K562 (cell line): ENCODE results near the gene ZNF331. TPM values are rescaled to one million over a fixed set of nuclear protein-coding genes. Genes with fewer than 3 reads are reported as not detected.

Source experiments
- ARNT ChIP-seq, 2 experiments: fragments of 450-650 bp; IDR thresholded peaks; 2 replicates each; pipeline ENCODE4 v1.6.1; 2016; ENCODE audit warnings: mild to moderate bottlenecking in 1 of 2
- CXXC5 ChIP-seq: fragments of 250-450 bp; sonication (Bioruptor Pico); IDR thresholded peaks from 2 replicates; pipeline ENCODE4 v1.8.0; 2022; ENCODE audit warnings: inconsistent platforms, mild to moderate bottlenecking, moderate library complexity
- polyA plus RNA-seq, 8 experiments: library from polyadenylated mRNA; depleted of rRNA in 4 of 8; stranded (reverse) in 5 of 8; unstranded in 3 of 8; fragments of >200 nt; fragmentation: Nextera tagmentation in 2 of 8; fragmentation: Illumina TruSeq in 1 of 8; extraction: Ambion mirVana in 2 of 8; extraction: Trizol in 1 of 8; gene quantifications; 2 replicates each; pipeline versions ENCODE4 v1.2.1 to v1.2.3, GENCODE V29; 2011 to 2014; ENCODE audit warnings: inconsistent platforms in 1 of 8, missing spikeins in 1 of 8
- total RNA-seq, 7 experiments: library from RNA; depleted of rRNA in 6 of 7; stranded (reverse); fragments of >200 nt in 6 of 7; fragmentation: Illumina TruSeq in 2 of 7; extraction: Trizol in 2 of 7; gene quantifications; 2 replicates each; pipeline versions ENCODE4 v1.2.1 to v1.2.3, GENCODE V29; 2011 to 2021; ENCODE audit warnings: low replicate concordance in 1 of 7
- TF ChIP-seq, protein P1 (sequence below): fragments of 450-650 bp; IDR thresholded peaks from 2 replicates; pipeline ENCODE4 v1.6.1; 2016; ENCODE audit warnings: missing biosample characterization, missing genetic modification characterization
- TF ChIP-seq, protein P2 (sequence below): fragments of 450-650 bp; IDR thresholded peaks from 2 replicates; pipeline ENCODE4 v1.6.1; 2016; ENCODE audit warnings: borderline replicate concordance
- TF ChIP-seq, protein P3 (sequence below): sonication (generic); formaldehyde crosslinking; IDR thresholded peaks from 2 replicates; pipeline ENCODE4 v1.8.0; 2022; ENCODE audit warnings: mild to moderate bottlenecking, low read depth, missing genetic modification reagents
- TF ChIP-seq, protein P4 (sequence below): fragments of 450-650 bp; IDR thresholded peaks from 2 replicates; pipeline ENCODE4 v1.6.1; 2016; ENCODE audit warnings: mild to moderate bottlenecking, moderate library complexity
- TF ChIP-seq, protein P5 (sequence below): fragments of 250-450 bp; sonication (Bioruptor Pico); IDR thresholded peaks from 2 replicates; pipeline ENCODE4 v1.5.0; 2021

Gene ZNF331
- total and polyA plus RNA-seq, 9 of the 15 experiments (the other 6 are each of a cell fraction or from before 2014, with no cell fraction given): 0.23 to 2.7 (median 0.76) TPM

DNA sequence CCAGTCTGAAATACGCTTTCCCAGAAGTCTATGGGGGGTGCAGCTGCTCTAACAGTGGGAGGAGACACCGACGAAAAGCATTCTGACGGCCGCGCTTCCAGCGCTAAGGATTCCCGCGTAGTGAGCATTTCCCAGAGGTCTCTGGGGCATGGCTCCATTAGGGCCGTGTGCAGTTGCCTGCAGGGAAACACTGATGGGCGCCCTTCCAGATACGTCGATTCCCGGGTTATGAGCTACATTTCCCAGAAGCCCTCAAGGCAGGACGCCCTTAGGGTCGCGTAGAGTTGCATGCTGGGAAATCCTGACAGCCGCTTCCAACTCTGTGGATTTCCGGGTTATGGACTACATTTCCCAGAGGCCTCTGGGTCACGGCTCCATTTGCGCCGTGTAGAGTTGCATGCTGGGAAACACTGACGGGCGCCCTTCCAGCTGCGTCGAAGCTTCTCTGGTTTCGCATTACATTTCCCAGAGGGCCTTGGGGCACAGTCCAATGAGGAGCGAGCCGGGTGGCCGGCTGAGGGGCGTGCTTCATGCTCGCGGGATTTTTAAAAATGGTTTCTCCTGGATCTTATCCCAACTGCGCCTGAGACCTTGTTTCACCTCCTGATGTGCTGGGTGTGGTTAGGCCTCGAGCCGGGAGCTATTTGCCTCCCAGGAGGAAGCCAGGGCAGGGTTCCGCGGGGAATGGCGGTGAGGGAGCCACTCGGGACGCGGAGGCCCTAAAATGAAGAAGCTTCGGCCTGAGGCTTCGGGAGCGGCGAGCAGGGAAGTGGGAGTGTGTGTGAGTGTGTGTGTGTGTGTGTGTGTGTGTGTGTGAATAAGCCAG is 17.2 kb upstream of the ZNF331 start (continued):
- TF ChIP-seq, protein P1, sequence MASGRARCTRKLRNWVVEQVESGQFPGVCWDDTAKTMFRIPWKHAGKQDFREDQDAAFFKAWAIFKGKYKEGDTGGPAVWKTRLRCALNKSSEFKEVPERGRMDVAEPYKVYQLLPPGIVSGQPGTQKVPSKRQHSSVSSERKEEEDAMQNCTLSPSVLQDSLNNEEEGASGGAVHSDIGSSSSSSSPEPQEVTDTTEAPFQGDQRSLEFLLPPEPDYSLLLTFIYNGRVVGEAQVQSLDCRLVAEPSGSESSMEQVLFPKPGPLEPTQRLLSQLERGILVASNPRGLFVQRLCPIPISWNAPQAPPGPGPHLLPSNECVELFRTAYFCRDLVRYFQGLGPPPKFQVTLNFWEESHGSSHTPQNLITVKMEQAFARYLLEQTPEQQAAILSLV: no peak
- TF ChIP-seq, protein P2, sequence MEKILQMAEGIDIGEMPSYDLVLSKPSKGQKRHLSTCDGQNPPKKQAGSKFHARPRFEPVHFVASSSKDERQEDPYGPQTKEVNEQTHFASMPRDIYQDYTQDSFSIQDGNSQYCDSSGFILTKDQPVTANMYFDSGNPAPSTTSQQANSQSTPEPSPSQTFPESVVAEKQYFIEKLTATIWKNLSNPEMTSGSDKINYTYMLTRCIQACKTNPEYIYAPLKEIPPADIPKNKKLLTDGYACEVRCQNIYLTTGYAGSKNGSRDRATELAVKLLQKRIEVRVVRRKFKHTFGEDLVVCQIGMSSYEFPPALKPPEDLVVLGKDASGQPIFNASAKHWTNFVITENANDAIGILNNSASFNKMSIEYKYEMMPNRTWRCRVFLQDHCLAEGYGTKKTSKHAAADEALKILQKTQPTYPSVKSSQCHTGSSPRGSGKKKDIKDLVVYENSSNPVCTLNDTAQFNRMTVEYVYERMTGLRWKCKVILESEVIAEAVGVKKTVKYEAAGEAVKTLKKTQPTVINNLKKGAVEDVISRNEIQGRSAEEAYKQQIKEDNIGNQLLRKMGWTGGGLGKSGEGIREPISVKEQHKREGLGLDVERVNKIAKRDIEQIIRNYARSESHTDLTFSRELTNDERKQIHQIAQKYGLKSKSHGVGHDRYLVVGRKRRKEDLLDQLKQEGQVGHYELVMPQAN: 0 out of 2 replicates have a peak, but pooled peaks have one; percentile 40
- TF ChIP-seq, protein P3, sequence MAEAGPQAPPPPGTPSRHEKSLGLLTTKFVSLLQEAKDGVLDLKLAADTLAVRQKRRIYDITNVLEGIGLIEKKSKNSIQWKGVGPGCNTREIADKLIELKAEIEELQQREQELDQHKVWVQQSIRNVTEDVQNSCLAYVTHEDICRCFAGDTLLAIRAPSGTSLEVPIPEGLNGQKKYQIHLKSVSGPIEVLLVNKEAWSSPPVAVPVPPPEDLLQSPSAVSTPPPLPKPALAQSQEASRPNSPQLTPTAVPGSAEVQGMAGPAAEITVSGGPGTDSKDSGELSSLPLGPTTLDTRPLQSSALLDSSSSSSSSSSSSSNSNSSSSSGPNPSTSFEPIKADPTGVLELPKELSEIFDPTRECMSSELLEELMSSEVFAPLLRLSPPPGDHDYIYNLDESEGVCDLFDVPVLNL (CRISPR knock-in tag): peak; percentile 18; the same call in 1 of the 2 replicates
- TF ChIP-seq CXXC5: peak; percentile 92
- TF ChIP-seq, protein P4, sequence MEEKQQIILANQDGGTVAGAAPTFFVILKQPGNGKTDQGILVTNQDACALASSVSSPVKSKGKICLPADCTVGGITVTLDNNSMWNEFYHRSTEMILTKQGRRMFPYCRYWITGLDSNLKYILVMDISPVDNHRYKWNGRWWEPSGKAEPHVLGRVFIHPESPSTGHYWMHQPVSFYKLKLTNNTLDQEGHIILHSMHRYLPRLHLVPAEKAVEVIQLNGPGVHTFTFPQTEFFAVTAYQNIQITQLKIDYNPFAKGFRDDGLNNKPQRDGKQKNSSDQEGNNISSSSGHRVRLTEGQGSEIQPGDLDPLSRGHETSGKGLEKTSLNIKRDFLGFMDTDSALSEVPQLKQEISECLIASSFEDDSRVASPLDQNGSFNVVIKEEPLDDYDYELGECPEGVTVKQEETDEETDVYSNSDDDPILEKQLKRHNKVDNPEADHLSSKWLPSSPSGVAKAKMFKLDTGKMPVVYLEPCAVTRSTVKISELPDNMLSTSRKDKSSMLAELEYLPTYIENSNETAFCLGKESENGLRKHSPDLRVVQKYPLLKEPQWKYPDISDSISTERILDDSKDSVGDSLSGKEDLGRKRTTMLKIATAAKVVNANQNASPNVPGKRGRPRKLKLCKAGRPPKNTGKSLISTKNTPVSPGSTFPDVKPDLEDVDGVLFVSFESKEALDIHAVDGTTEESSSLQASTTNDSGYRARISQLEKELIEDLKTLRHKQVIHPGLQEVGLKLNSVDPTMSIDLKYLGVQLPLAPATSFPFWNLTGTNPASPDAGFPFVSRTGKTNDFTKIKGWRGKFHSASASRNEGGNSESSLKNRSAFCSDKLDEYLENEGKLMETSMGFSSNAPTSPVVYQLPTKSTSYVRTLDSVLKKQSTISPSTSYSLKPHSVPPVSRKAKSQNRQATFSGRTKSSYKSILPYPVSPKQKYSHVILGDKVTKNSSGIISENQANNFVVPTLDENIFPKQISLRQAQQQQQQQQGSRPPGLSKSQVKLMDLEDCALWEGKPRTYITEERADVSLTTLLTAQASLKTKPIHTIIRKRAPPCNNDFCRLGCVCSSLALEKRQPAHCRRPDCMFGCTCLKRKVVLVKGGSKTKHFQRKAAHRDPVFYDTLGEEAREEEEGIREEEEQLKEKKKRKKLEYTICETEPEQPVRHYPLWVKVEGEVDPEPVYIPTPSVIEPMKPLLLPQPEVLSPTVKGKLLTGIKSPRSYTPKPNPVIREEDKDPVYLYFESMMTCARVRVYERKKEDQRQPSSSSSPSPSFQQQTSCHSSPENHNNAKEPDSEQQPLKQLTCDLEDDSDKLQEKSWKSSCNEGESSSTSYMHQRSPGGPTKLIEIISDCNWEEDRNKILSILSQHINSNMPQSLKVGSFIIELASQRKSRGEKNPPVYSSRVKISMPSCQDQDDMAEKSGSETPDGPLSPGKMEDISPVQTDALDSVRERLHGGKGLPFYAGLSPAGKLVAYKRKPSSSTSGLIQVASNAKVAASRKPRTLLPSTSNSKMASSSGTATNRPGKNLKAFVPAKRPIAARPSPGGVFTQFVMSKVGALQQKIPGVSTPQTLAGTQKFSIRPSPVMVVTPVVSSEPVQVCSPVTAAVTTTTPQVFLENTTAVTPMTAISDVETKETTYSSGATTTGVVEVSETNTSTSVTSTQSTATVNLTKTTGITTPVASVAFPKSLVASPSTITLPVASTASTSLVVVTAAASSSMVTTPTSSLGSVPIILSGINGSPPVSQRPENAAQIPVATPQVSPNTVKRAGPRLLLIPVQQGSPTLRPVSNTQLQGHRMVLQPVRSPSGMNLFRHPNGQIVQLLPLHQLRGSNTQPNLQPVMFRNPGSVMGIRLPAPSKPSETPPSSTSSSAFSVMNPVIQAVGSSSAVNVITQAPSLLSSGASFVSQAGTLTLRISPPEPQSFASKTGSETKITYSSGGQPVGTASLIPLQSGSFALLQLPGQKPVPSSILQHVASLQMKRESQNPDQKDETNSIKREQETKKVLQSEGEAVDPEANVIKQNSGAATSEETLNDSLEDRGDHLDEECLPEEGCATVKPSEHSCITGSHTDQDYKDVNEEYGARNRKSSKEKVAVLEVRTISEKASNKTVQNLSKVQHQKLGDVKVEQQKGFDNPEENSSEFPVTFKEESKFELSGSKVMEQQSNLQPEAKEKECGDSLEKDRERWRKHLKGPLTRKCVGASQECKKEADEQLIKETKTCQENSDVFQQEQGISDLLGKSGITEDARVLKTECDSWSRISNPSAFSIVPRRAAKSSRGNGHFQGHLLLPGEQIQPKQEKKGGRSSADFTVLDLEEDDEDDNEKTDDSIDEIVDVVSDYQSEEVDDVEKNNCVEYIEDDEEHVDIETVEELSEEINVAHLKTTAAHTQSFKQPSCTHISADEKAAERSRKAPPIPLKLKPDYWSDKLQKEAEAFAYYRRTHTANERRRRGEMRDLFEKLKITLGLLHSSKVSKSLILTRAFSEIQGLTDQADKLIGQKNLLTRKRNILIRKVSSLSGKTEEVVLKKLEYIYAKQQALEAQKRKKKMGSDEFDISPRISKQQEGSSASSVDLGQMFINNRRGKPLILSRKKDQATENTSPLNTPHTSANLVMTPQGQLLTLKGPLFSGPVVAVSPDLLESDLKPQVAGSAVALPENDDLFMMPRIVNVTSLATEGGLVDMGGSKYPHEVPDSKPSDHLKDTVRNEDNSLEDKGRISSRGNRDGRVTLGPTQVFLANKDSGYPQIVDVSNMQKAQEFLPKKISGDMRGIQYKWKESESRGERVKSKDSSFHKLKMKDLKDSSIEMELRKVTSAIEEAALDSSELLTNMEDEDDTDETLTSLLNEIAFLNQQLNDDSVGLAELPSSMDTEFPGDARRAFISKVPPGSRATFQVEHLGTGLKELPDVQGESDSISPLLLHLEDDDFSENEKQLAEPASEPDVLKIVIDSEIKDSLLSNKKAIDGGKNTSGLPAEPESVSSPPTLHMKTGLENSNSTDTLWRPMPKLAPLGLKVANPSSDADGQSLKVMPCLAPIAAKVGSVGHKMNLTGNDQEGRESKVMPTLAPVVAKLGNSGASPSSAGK: peak; percentile 93
- TF ChIP-seq, protein P5, sequence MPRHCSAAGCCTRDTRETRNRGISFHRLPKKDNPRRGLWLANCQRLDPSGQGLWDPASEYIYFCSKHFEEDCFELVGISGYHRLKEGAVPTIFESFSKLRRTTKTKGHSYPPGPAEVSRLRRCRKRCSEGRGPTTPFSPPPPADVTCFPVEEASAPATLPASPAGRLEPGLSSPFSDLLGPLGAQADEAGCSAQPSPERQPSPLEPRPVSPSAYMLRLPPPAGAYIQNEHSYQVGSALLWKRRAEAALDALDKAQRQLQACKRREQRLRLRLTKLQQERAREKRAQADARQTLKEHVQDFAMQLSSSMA (CRISPR knock-in tag): no peak
- TF ChIP-seq ARNT (IDR thresholded peaks at IDR 0.05): peak in 1 of 2 experiments; percentile 79; a peak in 1 of 4 replicates
